ENCODE measurements around the gene CHCT1.

DNA sequence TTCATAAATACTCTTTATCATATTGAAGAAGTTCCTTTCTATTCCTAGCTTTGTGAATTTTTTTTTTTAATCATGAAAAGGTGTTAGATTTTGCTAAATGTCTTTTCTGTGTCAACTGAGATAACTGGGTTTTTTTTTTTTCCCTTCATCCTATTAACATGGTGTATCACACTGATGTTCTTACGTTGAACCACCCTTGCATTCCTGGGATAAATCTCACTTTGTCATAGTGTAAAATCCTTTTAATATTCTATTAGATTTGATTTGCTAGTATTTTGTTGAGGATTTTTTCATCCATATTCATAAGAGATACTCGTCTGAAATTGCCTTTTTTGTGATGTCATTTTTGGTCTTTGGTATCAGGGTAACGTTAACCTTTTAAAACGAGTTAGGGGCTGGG lies 49.2 kb downstream of the CHCT1 start:
- TF ChIP-seq MAFK (IDR thresholded peaks at IDR 0.05; ENCODE audit: low read depth, low read length) = no peak
- TF ChIP-seq, protein P1, sequence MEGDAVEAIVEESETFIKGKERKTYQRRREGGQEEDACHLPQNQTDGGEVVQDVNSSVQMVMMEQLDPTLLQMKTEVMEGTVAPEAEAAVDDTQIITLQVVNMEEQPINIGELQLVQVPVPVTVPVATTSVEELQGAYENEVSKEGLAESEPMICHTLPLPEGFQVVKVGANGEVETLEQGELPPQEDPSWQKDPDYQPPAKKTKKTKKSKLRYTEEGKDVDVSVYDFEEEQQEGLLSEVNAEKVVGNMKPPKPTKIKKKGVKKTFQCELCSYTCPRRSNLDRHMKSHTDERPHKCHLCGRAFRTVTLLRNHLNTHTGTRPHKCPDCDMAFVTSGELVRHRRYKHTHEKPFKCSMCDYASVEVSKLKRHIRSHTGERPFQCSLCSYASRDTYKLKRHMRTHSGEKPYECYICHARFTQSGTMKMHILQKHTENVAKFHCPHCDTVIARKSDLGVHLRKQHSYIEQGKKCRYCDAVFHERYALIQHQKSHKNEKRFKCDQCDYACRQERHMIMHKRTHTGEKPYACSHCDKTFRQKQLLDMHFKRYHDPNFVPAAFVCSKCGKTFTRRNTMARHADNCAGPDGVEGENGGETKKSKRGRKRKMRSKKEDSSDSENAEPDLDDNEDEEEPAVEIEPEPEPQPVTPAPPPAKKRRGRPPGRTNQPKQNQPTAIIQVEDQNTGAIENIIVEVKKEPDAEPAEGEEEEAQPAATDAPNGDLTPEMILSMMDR (IDR thresholded peaks at IDR 0.05; ENCODE audit: control extremely low read depth in 1 of 3, insufficient read depth in 1 of 3, low read depth in 1 of 3, low read length in 3 of 3) = no peak
- no peak for TF ChIP-seq POLR2A (IDR thresholded peaks at IDR 0.05; ENCODE audit: control extremely low read depth in 1 of 2, low read depth in 2 of 2, low read length in 2 of 2)

Data from H1 (cell line).